DMS79 (cell line): Measurements from ENCODE around the gene KRTAP6-2.

Source experiments
- DNase-seq: peaks from one replicate; lab custom pipeline; 2025; lab: John Stamatoyannopoulos, UW

The KRTAP6-2 gene

DNA sequence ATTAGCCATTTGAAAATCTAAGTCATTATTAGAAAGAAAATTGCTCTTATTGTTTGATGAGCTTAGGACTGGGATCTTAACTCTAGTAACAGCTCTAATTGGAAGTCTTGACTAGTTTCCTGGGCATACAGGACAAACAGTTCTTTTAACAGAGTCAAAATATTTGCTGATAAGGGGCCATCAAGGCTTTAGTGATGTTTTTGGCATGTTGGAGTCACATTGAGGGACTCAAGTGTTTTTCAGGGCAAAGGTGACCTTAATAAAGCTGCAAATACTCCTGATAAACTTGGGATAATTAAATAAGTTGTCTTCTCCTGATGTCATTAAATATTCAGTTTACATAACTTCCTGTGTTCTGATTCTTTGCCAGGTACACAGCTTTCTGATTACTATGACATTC lies 31.1 kb downstream of the KRTAP6-2 start:
- DNase-seq = no peak

DNA sequence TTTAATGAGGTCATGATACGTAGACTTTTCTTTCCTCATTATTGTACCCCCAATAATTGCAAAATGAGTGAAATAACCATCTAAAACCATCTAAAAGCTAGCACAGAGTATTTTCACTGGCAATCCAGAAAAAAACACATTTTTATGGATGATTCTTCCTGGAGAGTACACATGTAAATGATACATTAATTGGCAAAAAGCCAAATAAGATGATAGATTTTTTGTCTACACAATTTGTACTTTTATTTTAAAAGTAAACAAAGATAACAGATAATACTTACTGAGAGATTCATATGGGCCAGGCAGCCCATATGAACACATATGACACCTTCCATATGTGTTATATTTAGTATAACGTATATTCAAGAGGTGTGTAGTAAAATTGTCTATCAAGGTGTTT lies 35.1 kb downstream of the KRTAP6-2 start:
- DNase-seq = no peak

DNA sequence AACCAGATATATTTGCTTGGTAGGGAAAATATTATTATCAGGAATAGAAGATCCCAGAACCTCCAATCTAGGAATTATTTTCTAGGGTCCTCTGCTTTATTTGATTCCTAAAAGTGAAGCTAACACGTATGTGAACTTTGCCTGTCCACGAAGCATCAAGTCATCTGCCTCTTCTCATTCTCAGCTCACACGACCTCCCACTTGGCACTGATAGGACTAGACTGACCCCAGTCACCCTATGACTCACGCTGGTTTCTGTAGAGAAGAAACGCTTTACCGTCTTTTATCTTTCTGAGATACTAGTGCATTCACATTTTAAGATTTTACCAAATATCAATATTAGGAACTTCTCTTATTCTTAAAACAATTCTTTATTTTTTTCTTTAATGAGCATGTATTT lies 35.6 kb downstream of the KRTAP6-2 start:
- no peak for DNase-seq

DNA sequence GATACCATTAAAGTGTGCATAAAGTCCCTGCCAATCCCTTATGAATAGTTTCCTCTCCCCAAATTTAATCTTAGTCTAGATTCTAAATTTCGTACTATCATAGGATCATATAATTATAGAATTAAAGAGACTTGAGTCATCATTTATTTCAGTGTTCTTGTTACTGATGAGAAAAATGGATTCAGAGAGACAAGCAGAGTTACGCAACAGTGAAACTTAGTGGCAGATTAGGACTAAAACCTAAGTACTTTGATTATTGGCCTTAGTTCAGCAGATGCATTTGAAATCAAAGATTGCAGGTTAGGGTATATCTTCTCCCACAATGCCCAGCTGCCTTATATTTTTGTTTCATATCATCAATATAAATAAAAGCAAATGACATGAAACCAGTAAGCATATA lies 36.7 kb downstream of the KRTAP6-2 start:
- no peak for DNase-seq

DNA sequence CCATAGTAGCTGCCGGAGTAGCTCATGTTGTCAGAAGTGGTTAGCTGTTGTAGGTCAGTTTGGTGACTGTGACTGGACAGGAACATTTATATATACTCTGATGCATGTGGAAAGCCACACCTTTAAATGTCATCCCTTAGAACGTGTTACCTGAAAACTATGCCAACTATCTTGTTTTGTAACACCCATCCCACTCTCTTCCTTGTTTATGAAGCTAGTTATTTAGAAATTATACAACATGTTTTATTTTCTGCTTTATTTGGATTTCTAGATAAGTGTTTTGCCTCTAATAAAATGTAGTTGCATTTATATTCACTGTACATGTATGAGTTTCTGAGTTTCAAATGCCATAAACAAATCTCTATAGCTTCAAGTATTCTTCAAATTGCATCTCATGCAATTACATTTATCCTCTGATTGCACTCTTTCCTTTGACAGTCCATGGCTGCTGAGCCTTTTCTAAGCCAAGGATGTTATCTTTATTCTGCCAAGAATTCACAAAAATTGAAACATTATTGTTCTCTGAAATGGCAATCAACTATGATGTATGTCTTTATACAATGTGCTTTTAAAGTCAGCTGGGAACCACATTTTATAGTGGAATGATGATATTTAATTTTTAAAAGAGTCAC lies 37.3 kb downstream of the KRTAP6-2 start, which contains the start of gene KRTAP19-7:
Gene KRTAP19-7 (minus strand): TSS at position 51 of the 632 bp plus-strand sequence. CDS start 25 bp downstream, at position 26.
- DNase-seq = no peak

DNA sequence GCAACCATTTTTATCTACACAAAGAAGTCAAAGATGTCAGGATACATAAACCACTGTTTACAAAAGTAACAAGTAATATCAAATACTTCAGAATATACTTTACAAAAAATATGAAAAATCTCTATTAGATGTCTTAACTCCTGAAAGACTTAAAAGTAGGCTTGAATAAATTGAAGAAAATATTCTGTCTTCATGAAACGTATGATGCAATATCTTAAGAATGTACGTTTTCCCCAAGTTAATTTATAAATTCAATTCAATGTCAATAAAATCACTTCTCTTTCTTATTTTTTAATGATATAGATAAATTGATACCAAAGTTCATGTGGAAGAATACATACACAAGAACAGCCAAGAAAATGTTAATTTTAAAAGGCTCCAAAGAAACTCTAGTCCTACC lies 43.6 kb downstream of the KRTAP6-2 start:
- no peak for DNase-seq

DNA sequence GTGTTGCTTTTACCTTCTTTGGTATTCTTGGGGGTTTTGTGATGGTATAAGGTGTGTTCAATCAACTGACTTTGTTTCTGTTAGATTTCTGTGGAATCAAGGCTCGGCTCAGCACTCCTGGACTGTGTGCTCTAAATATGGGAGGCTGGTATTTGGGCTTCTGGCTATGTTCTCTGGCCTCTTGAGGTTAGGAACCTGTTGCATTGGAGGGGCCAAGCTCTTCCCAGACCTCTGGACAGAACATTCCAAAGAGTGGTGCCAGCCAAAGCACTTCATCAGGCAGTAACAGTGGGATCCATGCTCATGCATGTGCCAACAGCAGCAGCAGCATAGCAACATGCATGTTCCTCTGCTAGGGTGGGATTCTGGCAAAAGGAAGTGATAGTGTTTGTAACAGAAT lies 45.9 kb downstream of the KRTAP6-2 start:
- DNase-seq = no peak
